ENCODE data around the gene GLYR1. TPM values are rescaled to one million over a fixed set of nuclear protein-coding genes. Genes with fewer than 3 reads are reported as not detected.

Gene GLYR1
- total and polyA plus RNA-seq, 2 experiments from 2014 or later, result 46.5 to 56.9 TPM

GRCh38 chr16:4864728-4865127 lies 17.6 kb upstream of the GLYR1 start:
- Histone ChIP-seq H3K27me3 (no peaks in the 10 kb centered on the region), H3K9me3 (ENCODE audit: low read depth) (no peaks in the 10 kb centered on the region), H3K4me2 (no peak overlapping the region), H3K4me3 (no peak overlapping the region), H3K9me2 (replicated peaks; ENCODE audit: insufficient read depth) (no peaks in the 10 kb centered on the region), H3K36me3 (replicated peaks; ENCODE audit: insufficient read depth, low read depth) (no peaks in the 10 kb centered on the region), H3K4me1 (ENCODE audit: insufficient read depth) (peaks cover 21% of the 10 kb centered on the region), H4K20me1 (ENCODE audit: insufficient read depth, poor library complexity, severe bottlenecking) (peaks cover 33% of the 10 kb centered on the region), H3K79me2 (peaks cover 81% of the 10 kb centered on the region), H3K27ac (no peak overlapping the region), H2AFZ (no peak overlapping the region)
- TF ChIP-seq EZH2 (IDR thresholded peaks at IDR 0.05; ENCODE audit: borderline replicate concordance), result no peak
- TF ChIP-seq CTCF (IDR thresholded peaks at IDR 0.05; ENCODE audit: poor library complexity), result no peak
- TF ChIP-seq EZH2phosphoT487 (IDR thresholded peaks at IDR 0.05; ENCODE audit: low read depth, severe bottlenecking, unreplicated experiment), result no peak
- 90% methylated on average over 3 of the region's 3 CpGs for WGBS (ENCODE audit: low lambda C conversion rate, missing lambda C conversion rate)
- DNase-seq (ENCODE audit: low spot score), result no peak

GRCh38 chr16:4862639-4863038 lies 15.6 kb upstream of the GLYR1 start:
- Histone ChIP-seq H3K27me3 (no peaks in the 10 kb centered on the region), H4K20me1 (ENCODE audit: insufficient read depth, poor library complexity, severe bottlenecking) (peaks cover 19% of the 10 kb centered on the region), H3K9me3 (ENCODE audit: low read depth) (no peaks in the 10 kb centered on the region), H3K79me2 (peaks cover 76% of the 10 kb centered on the region), H3K9me2 (replicated peaks; ENCODE audit: insufficient read depth) (no peaks in the 10 kb centered on the region), H3K4me2 (no peak overlapping the region), H3K36me3 (replicated peaks; ENCODE audit: insufficient read depth, low read depth) (no peaks in the 10 kb centered on the region), H3K4me3 (no peak overlapping the region), H3K4me1 (ENCODE audit: insufficient read depth) (peaks cover 3% of the 10 kb centered on the region), H3K27ac (no peak overlapping the region), H2AFZ (no peak overlapping the region)
- no peak for TF ChIP-seq EZH2 (IDR thresholded peaks at IDR 0.05; ENCODE audit: borderline replicate concordance)
- TF ChIP-seq EZH2phosphoT487 (IDR thresholded peaks at IDR 0.05; ENCODE audit: low read depth, severe bottlenecking, unreplicated experiment), result no peak
- TF ChIP-seq CTCF (IDR thresholded peaks at IDR 0.05; ENCODE audit: poor library complexity), result no peak
- DNase-seq (ENCODE audit: low spot score), result no peak
- 91% methylated on average over 5 of the region's 5 CpGs for WGBS (ENCODE audit: low lambda C conversion rate, missing lambda C conversion rate)

GRCh38 chr16:4860727-4861342 lies 13.7 kb upstream of the GLYR1 start:
- Histone ChIP-seq H3K36me3 (replicated peaks; ENCODE audit: insufficient read depth, low read depth) (no peaks in the 10 kb centered on the region), H4K20me1 (ENCODE audit: insufficient read depth, poor library complexity, severe bottlenecking) (peaks cover 10% of the 10 kb centered on the region), H3K4me3 (no peak overlapping the region), H3K27me3 (no peaks in the 10 kb centered on the region), H3K4me1 (ENCODE audit: insufficient read depth) (no peaks in the 10 kb centered on the region), H3K9me3 (ENCODE audit: low read depth) (no peaks in the 10 kb centered on the region), H3K9me2 (replicated peaks; ENCODE audit: insufficient read depth) (no peaks in the 10 kb centered on the region), H3K27ac (no peak overlapping the region), H3K79me2 (peaks cover 74% of the 10 kb centered on the region), H3K4me2 (no peak overlapping the region), H2AFZ (no peak overlapping the region)
- DNase-seq (ENCODE audit: low spot score), result no peak
- WGBS (ENCODE audit: low lambda C conversion rate, missing lambda C conversion rate), result 96% methylated on average over 14 of the region's 14 CpGs
- TF ChIP-seq EZH2phosphoT487 (IDR thresholded peaks at IDR 0.05; ENCODE audit: low read depth, severe bottlenecking, unreplicated experiment) (no peak), EZH2 (IDR thresholded peaks at IDR 0.05; ENCODE audit: borderline replicate concordance) (no peak), CTCF (IDR thresholded peaks at IDR 0.05; ENCODE audit: poor library complexity) (no peak)
